ENCODE data around the gene CAMK1D.
A peak's percentile ranks its signal among the peaks of the same experiment; 100 is the strongest.

CAMK1D gene

DNA sequence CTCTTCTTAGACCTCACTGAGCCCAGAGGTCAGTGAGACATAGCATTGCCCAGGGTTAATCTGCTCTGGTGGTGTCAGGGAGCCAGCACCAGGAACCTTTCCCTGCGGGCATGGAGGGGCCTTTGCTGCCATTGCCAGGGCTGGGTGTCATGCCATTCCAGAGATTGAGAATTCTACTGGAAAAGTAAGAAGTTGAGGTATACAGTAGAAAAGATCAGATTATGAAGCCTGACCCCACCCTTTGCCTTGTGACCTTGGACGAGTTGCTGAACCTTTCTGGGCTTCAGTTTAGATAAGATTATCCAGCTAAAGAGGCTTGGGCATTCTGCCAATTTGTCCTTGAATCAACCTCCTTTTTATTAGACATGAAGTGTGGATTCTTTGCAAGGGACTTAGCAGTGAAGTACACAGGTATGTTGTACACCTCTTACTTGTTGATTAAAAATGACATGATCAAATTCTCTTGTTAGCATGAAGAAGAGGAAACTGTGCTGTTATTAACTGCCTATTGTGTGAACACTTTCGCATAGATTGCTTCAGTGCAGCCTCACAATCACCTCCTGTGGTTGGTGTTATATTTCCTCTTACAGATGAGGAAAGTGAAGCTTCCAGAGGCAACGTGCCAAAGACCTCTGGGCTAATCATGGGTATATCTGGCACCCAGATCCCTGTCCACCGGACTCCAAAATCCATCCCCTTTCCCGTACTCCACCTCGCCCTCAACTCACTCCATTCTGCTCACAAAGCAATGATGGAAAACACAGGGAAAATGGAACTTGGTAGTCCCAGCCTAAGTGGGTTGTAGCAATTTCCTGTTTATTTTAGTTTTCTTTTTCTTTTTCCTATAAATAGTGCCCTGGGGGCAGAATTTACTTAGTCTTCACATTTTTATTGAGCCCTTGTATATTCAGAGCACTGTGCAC is 151.3 kb downstream of the CAMK1D start:
- no peak for DNase-seq

DNA sequence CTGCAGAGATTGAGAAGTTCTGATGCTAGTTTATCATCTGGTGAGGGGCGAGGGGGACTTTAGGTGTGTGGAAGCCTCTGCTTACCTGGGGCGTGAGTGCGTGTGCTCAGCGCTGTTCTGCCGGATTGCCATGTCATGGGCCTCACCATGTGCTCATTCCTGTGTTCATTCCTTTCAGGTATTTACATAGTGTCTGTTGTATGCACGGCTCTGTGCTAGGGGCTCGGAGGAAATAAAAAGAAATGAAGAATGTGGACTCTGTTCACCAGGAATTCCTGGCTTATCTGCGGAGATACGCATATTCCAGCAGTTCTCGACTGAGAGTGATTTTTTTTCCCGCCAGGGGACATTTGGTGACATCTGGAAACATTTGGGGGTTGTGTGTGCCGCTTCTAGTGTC is 152.0 kb downstream of the CAMK1D start:
- DNase-seq = no peak

DNA sequence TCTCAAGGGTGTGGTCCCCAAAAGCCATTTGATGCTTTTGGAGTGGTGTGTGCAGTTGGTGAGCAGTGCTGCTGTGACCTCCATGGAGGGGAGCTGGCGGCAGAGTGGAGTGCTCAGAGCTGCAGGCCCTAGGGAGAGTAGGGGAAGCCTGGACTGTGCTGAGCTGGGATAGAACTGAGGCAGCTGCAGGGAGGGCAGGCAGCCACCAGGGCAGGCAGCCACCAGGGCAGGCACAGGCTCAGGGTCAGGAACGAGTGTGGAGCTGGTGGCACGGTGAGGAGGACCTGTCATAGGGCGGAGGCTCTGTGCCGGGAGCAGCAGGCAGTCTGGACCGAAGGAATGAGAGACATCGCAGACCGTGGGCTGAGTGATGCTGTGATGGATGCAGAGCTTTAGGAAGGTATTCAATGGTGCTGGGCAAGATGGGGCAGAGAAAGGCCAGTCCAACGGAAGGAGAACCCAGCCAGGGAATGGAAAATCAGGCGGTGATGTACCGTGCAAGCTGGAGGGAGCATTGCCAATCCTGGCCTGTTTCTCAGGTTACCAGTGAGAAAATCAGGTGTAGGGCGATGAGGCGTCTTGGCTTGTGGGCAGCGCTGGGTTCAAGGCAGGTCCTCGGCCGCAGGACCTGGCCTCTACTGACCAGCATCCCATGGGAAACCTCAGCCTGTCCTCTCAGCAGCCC is 152.6 kb downstream of the CAMK1D start:
- no peak for DNase-seq

DNA sequence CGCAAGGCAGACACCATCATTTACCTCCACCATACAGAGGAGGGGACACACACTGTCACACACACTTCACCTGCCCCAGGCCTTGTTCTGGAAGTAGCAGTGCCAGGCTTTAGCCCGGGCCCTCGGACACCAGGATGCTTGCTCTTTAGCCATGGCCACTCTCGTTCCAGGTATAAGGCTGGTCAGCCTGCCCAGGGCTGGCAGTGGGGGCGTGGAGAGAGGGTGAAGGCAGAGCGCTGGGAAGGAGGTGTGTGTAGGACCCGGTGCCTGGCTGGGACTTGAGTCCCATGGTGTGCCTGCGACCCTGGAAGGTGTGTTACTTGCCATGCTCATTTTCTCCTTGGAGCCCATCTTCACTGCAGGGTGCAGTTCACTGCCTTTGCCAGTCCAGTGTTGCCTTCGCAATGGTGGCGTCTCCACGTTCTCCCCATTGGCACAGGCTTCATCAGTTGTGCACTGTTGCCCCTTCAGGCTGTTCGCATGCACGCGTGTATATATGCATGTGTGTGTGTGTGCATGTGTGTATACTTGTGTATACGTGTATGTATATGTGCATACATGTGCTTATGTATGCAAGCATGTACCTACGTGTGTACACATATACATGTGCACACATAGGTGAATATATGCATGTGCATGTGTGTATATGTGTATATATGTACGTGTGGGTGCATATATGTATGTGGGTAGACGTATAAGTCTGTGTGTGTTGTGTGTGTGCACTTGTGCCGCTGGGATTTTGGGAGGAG is 153.4 kb downstream of the CAMK1D start:
- DNase-seq = no peak

DNA sequence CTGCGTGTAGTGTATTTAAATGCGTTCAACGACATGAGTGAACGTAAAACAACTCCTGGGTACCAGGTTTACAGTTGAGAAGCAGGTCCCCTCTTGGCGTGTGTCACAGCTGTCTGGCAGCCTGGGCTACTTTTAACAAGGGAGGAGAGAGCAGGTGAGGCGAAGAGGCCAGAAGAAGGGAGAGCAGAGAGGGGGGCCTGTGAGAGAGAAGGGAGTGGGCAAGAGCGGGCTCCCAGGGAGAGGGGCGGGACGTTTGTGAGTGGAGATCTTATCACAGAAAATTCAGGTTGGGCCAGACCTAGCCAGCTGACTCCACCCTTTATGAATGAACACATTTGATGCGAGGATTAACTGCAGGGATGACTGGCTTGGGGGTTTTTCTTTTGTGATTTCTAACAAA is 154.0 kb downstream of the CAMK1D start:
- no peak for DNase-seq

DNA sequence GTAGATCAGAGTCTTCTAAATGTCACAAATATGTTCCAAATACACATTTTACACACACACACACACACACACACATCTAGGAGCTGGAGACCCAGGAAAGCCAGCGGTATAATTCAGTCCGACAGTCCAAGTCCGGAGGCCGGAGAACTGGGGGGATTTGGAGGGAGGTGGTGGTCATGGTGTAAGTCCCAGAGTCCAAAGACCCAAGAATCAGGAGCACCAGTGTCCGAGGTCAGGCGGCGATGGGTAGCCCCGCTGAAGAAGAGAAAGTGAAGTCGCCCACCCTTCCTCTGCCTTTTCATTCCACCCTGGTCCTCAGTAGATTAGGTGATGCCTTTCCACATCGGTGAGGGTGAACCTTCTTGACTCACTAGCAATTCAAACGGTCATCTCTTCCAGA is 154.8 kb downstream of the CAMK1D start:
- no peak for DNase-seq

DNA sequence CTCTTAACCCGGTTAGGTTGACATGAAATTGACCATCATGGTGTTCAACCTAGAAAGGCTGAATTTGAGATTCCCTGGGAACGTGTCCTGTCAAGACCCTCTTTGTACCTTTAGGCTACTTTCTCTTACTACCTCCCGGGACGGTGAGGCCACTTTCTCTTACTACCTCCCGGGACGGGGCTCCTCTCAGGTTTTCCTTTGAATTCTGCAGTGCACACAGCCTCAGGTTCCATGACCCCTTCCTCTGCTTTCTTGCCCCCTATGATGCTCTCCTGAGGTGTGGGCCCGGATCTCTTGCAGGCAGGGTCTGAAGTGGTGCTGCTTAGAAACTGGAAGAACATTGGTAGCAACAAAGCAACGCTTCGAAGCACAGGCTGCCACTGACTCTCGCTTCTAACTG is 155.3 kb downstream of the CAMK1D start:
- no peak for DNase-seq

DNA sequence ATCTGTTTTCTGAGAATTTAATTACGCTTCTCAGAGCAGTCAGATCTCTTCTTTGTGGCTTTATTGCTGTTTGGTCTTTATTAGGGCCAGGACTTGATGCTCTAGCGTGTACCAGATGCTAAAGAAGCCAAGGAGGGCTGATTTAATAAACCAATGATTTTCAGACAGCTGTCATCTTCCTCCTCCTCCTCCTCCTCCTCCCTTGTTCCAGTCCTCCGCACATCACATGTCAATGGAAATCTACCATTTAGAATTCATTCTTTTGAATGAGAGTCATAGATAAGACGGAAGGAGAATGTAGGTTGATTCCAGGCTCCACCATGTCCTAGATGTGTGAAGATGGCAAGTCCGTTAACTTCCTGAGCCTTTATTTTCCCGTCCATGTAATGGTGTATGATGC is 156.3 kb downstream of the CAMK1D start:
- DNase-seq = no peak

DNA sequence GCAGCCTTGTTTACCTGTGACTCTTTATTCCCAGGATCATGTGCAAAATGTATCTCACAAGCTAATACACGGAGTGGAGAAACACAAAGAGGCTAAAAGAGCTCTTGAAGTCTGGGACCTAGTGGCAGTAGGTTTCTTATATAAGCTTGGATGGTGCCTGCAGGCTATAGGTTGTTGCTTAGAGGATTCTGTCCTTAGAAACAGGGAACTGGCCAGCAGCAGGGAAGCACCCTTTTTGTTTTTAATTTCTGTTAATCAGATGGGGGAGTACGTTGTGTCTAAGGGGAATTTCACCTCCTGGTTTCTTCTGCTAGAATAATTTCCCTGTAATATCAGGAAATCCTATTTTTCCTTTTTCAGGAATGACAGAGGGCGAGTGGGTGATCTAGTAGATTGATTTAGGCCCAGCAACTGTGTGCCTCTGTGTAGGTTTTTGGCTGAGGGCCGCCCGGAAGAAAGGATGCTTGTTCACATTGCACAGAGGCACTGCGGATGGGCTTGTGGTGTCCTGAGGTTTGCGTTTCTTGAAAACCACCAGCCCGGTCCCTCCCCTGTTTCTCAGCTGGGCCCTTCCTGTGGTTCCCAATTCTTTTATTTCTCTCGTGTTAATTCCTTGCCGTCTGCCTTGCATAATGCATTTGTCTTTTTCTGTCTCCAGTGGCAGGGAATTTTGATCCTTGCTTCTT is 158.0 kb downstream of the CAMK1D start:
- peak; percentile 34 for DNase-seq

DNA sequence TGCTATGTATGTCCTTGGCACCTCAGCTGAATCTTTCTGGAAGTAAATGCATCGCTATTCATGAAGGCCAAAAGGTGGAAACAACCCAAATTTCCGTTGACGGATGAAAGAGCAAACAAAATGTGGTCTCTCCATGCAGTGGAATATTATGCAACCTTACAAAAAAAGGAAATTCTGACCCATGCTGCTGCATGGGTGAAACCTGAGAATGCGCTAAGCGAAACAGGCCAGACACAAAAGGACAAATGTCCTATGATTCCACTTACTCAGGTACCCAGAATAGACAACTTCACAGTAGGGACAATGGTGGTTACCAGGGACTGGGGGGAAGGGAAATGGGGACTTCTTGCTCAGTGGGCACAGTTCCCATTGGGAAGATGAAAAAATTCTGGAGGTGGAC is 158.8 kb downstream of the CAMK1D start:
- DNase-seq = no peak

DNA sequence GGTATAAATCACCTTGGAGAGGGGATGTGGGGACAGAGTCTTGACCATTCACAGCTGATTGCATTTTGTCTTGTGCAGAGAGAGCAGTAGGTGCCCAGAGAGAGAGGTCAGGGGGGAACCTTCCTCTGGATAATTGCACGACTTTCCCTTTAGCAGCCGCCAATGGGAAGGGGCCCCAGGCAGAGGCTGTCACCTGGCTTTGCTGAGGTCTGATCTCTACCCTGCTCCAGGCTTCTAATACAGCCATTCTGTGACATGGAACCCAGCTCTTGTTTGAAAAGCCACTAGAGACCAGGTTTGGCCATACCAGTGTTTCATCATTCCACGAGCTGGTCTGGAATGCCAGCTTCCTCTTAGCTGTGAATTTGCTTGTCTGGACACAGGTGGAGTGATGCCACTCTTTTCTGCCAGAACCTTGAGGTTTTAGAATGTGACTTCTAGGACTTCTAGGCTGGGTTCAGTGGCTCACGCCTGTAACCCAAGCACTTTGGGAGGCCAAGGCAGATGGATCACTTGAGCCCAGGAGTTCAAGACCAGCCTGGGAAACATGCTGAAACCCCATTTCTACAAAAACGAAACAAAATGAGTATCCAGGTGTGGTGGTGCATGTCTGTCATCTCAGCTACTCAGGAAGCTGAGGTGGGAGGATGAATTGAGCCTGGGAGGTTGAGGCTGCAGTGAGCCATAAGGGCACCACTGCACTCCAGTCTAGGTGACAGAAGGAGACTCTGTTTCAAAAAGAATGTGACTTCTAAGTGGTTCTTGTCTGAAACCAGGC is 159.9 kb downstream of the CAMK1D start:
- no peak for DNase-seq

DNA sequence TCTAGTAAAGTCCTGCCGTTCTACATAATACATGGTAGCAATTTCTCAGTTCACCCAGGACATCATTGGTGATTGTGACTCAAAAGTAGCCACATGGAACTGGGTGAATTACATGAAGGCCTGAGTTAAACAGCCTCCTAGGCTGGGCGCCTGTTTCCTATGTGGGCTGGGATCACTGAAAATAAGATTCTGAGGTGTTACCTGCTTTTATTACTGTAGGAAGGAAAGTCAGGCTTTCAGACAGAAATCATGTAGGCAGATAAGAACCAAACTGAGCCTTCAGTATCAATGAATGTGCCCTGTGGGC is 160.4 kb downstream of the CAMK1D start:
- DNase-seq = no peak

DNA sequence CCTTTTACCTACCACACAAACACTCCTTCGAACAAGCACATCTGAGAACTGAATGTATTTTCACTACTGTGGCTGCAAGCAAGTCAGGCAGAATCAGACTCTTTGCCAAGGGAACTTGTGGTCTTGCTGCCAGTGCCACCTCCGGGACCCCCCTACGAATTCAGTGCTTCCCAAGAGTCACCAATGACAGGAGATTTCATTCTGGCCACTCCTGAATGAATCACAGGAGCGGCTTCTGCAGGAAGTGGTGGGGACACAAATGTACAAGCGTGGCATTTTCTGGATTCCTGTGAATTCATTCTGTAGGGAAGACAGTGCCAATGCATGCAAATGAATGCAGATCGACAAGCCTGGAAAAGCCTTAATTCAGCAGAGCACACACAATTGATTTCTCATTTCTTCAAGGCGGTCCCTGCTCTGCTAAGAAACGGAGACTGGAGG is 161.2 kb downstream of the CAMK1D start:
- no peak for DNase-seq

DNA sequence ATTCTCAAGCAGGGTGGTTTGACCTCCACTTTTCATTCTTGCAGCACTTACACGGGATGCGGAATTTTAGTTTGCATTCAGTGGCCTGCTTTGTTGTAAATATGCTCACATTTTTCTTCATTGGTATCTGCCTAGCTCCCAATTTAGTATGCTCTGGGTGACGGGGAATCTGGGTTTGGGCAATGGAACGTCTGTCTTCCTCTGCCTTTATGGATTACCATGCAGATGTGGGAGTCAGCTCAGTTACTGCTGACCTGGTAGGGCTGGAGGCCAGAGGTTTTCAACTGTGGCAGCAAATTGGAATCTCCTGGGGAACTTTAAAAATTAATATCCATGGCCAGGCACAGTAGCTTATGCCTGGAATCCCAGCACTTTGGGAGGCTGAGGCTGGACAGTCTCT is 161.6 kb downstream of the CAMK1D start:
- no peak for DNase-seq

DNA sequence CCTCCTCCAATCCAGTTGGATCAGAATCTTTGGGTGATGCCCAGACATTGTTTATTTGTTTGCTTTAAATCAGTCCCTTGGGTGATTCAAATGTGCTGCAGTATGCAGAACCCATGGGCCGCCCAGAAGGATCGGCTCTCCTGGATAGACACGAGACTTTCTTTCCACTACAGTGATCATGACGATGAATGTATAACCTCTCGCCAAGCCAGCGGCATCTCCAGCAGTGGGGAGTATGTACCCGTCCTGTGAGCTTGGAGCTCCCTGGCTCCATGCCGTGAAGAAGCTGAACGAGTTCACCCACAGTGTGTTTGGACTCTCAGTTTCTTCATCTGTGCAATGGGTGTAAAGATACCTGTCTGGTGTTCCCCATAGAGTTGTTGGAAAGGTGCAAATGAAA is 162.3 kb downstream of the CAMK1D start:
- DNase-seq = no peak

DNA sequence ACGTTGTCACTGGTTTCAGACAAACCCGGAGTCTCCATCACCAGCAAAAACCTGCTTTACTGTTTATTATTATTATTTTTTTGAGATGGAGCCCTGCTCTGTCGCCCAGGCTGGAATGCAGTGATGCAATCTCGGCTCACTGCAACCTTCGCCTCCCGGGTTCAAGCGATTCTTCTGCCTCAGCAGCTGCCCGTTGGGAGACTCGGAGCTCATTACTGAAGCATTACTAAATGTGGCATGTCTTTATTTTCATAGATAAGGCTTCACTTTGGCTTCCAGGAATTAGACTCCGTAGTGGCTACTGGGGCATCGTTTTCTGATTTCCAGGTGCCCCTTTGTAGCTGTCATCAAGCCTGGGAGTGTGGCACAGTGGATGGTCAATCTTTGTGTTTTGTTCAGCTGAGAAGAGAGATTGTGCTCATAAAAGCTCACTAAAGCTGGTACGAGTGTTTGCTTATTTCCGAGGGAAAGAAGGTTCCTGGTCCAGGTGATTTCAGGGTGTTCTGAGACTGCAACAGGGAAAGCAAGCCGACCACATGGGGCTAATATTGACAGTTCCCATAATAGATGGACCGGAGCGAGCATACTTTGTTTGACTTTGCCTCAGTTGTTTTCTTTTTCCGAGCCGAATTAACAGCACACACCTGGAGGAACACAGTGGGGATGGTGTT is 163.1 kb downstream of the CAMK1D start:
- no peak for DNase-seq

DNA sequence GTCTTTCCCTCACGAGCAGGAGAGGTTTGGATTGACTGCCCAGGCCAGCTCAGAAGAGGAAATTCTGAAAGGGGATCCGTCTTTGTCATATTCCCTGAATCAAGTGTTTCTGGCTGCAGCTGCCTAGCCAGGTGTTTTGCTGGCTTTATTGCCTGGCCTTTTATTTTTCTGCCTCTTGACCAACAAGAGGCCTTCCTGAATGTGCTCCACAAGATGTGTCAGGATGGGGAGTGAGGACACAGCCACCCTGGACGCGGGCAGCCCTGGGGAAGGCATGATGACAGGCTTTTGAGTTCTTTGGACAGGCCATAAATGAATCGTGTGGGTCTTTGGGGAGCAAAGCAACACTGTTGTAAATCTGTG is 163.6 kb downstream of the CAMK1D start:
- no peak for DNase-seq

DNA sequence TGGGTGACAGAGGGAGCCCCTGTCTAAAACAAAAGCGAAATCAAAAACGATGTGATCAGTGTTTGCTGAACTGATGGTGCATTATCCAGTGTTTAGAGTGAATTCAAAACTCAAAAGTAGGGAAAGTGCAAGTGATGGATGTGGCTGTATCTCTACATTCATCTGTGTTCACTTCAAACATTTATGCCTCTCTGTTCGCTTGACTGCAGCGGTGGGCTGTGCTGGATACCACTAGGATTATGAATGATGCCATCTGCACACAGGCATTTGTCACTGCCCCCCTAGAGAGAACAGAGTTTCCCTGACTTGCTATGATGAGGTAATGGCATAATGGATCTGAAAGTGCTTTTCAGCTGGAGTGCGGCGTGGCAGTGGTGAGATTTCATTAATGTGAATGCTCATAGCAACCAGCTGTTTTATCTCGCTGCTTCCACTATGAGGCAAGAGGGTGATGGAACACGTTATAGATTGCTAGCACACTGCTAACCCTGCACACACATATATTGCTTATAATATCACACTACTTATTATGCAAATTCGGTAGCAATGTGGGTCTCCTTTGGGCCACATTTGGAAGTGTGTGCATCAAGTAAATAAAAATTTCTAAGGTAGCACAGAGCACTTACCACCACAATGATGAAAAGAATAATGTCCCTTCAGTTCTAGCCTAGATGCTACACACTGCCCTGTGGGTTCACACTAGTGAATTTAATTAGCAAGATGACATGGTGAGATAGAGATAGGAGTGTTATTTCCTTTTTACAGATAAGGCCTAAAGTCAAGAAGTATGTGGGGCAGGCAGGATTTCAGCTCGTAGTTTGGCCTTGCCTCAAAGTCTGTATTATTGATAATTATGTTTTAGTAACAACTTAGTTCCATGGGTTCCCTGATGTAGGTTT is 164.7 kb downstream of the CAMK1D start:
- DNase-seq = no peak

DNA sequence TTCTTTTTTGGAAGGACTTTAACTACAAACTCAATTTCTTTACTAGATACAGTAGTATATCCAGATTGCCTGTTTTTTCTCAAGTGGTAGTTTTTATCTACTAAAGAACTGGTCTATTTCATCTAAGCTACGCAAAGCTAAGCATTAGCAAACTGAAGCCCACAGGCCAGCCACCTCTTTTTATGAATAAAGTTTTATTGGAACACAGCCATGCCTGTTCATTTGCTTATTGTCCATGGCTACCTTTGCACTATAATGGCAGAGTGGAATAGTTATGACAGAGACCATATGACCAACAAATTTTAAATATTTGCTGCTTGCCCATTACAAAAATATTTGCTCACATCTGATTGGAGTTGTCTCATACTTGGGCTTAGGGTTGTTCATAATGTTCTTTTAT is 168.7 kb downstream of the CAMK1D start:
- DNase-seq = no peak

DNA sequence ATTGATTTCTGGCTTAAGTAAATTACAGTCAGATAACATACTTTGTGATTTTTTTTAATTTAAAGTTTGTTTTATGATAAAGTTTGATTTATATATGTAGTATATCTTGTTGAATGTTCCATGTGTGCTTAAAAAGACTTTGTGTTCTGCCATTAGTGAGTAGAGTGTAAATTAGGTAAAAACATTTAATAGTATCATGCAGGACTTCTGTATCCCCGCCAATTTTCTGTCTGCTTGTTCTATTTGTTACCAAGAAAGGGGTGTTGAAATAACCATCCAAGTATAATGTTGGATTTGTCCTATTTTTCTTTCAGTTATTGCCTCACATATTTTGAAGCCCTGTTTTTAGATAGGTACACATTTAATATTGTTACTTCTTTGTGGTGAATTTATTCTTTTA is 172.1 kb downstream of the CAMK1D start:
- no peak for DNase-seq

DNA sequence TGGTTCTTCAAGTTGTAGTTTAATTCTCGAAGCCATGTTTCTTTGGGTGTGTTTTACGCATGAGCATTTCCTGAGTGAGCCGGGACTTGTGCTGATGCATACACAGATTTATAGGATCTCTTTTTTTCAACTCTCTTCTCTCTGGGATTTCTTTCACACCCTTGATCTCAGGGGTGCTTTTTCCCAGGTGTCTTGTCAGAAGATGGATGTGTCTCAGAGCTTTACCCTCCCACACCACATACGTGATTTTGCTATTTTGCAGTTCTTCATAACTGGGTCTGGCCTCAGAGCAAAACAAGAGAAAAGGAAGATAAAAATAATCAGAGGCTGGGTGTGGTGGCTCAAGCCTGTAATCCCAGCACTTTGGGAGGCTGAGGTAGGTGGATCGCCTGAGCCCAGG is 177.0 kb downstream of the CAMK1D start:
- DNase-seq = no peak

Measured in CD4-positive, alpha-beta T cell treated with Interleukin-17A for 4 hours (primary cell).